HL-60/S4 (cell line): Measurements from ENCODE around the gene NUDT14.

Experiments
- in situ Hi-C: fragments of 300-500 bp; cut with MboI; formaldehyde crosslinking; loops from 2 replicates; pipeline ENCODE4 v1.14.3; 2022; ENCODE audit warnings: low sequenced_read_pairs

Gene NUDT14

DNA sequence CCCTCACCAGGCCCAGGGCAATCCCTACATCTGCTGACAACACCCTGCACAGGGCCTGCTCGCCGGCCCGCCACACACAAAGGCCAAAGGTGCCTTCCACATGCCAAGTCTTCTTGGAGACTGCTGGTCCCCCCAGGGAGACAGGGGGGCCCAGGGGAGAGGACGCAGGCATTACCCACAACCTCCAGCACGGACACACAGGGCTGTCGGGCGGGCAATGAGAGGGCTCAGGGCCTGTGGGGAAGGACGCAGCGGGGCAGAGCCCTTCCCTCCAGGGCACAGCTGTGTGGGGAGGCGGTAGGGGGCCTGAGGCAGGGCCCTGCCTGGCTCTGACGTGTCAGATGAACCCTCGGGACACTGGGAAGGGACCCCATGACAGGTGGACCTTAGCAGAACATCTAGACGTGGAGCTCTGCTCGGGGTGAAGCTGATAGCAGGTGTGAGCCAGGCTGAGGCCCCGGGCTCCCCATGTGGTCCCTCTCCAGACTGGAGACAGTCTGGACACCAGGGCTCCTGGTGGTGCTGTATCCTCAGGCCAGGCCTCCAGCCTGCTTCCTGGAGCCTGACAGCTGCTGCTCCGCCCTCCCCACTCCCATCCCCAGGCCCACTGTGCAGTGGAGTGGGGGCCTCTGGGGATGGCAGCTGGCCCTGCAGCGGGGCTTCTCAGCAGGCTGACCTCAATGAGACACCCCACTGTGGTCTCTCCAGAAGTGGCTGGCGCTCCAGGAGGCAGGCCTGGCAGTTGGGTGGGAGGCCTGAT, 31.6 kb upstream of the NUDT14 start:
- in situ Hi-C loops = no loop called here

- in situ Hi-C loops = no loop called here
Measured at GRCh38 chr14:105211758-105212089, 30.6 kb upstream of the NUDT14 start.

DNA sequence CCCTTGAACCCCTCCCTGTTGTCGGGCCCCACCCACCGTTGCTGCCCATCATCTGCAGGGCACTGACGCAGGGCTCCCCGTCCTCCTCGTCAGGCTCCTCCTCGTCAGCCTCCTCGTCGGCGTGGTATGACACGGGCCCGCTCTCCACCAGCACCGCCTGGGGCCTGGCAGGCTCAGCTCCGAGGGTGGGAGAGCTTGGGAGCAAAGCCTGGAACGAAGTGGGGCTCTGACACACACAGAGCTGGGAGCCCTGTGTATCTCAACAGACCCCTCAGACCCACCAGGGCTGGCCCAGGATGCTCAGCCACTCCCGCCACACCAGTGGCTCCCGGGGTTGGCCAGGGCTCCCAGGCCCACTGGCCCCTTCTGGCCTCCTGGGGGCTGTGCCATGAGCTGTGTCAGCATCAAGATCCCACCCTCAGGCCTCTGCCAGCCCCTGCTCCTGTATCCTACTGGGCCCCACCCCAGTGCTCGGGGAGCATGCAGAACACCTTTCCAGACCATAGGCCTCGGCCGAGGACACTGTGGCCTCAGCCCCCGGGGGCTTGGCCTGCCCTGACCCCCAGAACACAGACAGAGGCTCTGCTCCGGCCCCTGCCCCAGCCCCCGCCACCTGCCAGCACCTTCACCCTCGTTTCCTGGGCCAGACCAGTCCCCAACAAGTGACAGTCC, 30.1 kb upstream of the NUDT14 start:
- in situ Hi-C loops = no loop called here

GRCh38 chr14:105210266-105211025, 29.3 kb upstream of the NUDT14 start:
- in situ Hi-C loops = no loop called here

DNA sequence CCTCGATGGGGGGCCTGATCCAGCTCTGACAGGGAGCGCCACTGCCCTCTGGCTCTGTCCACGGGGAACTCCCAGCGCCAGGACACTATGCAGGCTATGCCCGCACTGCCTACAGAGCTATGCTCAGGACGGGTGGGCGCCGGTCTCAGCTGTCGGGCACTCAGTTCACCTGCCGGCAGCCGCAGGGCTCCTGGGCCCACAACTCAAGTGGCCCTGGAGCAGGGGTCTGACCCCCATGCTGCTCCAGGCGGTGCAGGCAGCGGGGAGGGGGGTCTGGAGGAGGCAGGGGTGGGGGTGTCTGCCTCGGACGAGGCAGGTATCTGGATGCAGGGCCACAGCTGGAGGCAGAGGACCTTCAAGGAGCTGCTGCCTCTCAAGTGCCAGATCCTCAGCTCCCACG, 28.5 kb upstream of the NUDT14 start:
- in situ Hi-C loops = no loop called here

GRCh38 chr14:105209091-105209490, 28.0 kb upstream of the NUDT14 start:
- in situ Hi-C loops = no loop called here

DNA sequence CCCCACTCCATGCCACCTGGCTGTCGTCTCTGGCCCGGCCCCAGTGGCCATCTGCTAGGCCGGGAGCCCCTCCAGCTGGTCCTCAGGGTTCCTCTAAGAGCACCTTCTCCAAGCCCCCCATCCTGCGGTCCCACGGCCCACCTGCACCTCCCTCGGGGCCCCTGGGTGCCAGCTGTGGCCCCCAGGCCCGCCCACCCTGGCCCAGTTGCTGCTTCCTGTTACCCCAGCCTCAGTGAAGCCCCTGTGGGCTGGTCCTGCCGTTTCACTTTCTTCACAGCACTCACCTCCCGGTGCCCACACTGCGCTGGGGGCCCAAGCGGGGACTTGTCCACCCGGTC, 27.6 kb upstream of the NUDT14 start:
- in situ Hi-C loops = no loop called here

DNA sequence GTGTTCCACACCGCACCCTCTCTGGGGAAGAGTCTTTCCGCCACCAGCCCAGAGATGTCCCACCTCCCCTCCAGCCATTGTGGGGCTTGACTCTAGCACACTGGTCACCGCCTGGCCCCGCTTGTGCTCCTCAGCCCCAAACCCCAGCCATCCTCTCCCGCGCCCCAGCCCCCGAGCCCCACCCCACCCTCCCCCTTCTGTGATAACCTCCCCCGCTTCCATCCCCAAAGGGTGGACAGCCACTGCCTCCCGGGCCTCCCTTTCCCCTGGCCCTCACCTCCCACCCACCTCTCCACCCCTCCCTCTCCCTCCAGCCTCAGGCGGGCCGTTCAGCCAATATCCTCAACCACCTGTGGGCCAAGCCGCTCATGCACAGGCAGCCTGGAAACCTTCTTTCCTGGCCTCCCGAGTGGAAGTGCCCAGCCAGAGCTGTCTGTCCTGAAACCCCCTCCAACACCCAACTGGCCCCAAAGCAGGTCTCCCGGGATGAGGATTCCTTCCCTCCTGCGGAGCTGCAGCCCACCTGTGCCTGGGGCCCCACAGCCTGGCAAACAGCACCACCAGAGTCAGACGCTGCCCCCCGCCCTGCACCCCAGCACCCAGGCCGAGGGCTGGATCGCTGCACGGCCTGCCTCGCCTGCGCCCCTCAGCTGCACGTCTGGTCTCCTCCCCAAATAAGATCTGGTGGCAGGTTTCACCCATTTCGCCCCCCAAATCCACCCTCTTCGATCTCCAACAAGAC, 27.1 kb upstream of the NUDT14 start:
- in situ Hi-C loops = no loop called here

DNA sequence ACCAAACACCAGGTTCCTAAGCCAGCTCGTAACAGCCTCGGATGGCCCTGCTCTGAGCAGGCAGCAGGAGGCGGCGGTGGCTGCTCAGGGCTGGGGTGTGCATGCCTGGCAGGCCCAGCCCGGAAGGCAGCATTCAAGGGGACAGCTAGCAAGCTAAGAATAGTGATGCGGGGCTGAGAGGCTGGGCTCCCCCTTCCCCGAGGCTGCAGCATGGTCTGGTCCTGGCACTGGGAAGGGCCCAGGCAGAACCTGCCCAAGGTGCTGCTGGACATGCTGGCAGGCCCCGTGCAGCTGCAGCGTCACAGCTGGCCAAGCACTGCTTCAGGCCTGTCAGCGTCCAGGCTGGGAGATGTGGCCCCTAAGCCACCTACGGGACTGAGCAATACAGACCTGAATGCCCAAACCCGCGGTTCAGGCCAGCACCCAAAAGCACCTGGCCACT, 26.4 kb upstream of the NUDT14 start:
- in situ Hi-C loops = no loop called here

DNA sequence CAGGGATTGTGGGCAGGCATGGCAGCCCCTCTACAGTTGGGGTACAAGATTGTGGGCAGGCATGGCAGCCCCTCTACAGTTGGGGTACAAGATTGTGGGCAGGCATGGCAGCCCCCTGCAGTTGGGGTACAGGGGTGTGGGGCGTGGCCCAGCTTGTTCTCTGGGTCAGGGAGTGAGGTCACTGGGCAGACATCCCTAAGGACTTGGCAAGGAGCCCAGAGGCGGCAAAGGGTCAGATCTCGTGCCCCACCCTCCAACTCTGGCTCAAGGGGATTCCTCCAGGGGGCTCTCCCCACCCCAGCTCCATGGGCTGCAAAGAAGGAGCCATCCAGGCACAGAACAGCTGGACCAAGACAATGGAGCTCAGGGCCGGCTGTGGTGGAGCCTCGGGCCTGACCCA, 25.8 kb upstream of the NUDT14 start:
- in situ Hi-C loops = no loop called here

- in situ Hi-C loops = no loop called here
Measured at GRCh38 chr14:105205673-105206208, 24.6 kb upstream of the NUDT14 start.

DNA sequence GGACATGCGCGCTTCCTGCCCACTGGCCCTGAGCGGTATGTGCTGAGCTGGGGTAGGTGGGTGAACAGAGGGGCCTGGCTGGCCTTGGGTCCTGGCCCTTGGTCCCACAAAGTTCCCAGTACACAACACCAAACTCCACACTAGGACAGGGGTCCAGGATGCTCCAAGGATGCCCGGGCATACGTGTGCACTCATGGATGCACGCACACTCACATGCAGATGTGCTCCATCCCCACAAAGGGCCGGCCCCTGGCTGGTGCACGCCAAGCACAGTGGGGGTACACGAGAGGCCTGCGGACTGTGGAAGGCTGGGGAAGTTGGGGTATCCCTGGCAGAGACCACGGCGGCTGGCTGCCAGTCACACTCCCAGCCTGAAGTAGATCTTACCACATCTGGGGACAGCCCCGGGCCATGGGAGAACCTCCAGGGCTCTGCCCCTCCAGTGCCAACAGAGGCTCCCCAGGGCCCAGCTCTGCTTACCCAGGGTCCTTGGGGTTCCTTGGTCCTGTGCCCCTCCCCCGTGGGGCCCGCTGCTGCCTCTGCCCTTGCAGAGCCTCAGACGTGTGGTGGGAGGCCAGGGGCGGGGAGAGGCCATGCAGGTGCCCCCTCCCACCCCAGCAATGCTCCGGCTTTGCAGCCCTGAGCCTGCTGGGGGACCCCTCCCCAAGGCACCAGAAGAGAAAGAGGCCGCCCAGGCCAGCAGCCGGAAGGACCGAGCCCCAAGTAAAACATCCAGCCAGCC, 24.0 kb upstream of the NUDT14 start:
- in situ Hi-C loops = no loop called here

DNA sequence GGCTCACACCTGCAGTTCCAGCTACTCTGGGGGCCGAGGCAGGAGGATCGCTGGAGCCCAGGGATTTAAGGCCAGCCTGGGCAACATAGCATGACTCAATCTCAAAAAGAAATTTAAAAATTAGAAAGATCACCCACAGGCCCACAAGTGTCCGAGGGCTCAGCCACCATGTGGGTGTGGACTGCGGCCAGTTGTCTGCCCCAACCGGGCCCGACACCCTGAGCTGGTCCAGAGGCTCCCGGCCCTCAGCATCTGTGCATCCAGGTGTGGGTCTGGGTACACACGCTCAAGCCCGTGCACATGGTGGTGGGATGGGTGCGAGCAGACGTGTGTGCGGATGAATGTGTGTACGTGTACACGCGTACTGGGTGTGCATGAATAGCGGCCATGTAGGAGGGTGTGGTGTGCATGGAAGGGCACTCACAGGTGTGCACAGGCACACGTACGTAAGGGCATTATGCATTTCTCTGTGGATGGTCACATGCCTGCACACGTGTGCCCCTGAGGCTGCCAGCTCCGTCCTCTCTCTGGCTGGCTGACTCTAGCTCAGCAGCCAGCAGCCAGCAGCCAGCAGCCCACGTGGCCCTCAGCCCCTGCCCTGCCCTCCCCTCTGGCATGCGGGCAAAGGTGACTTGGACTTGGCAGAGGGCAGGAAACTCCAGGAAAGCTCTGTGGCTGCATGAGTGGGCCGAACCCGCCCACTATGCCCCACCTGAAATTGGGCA, 23.3 kb upstream of the NUDT14 start:
- in situ Hi-C loops = no loop called here

GRCh38 chr14:105203701-105204100, 22.6 kb upstream of the NUDT14 start:
- in situ Hi-C loops = no loop called here

- in situ Hi-C loops = no loop called here
Measured at GRCh38 chr14:105203057-105203531, 22.0 kb upstream of the NUDT14 start.

DNA sequence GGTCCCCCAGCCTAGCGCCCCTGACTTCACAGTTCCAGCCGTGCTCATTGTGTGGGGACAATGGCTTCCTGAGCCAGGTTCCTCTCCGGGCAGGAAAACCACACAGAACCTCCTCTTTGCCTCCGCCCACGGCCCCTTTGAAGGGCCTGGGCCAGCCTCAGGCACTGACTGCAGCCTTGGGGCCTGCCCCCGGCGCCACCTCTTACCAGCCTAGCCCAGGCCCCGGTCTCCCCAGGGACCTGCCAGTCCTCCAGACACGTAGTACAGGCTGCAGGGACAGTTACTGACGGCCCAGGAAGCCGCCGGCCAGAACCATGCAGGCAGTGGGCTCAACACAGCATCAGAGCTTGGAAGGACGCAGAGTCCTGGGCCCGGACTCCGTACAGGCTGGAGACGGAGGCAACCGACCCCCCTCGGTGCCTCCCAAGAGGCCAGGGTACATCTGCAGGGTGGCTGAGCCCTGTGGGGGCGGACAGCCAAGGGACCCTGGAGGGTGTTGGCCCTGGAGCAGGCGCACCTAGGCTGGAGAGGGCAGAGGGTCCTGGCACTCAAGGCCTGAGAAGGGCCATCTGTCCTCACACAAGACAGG, 20.9 kb upstream of the NUDT14 start:
- in situ Hi-C loops = no loop called here

DNA sequence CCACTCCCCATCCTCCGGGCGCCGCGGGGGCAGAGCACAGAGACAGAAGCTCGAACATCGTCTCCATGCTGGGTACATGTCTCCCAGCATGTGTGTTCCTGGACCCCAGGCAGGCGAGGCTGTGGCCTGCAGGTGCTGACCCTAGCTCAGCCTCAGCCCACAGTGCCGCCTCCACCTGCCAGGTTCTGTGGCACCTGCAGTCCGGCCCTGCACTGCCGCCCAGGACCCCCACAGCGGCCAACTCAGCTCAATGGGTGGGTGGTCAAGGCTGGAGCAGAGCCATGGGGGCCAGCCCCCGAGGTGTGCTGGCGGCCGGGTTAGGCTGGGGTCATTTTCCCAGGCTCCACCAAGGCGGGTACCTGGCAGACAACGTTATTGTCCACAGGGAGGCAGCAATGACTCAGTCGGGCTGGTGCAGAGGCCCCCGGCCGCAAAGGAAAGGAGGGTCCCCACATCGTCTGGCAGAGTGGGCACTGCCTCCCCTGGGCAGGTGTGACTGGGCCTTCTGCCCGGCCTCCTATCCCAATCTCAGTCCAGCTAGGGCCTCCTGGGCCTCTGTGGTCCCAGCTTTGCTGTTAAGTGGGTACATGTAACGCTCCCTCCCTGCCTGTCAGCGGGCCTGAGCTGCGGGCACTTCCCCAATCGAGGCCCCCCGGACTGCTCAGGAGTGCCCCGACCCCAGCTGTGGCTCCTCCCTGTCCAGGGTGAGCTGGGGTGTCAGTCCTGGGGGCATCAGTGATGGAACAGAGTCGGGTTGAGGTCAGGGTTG, 20.2 kb upstream of the NUDT14 start:
- in situ Hi-C loops = no loop called here

DNA sequence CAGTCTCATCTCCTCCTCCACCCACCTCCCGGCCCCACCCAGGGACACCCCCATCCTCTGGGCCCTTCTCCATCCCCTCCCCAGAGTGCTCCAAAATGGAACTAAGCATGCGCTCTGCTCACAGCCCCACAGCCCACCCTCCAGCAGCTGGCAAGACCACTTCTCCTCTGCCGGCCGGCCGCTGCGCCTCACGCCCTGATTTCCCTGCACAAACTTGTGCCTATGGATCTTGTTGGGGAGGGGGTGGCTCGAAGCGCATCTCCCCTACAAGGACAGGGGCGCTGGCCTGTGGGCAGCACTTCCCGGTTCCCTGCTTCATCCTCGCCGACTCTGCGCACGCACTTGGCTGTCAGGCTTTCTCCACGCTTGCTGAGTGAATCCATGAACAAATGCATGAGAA, 19.5 kb upstream of the NUDT14 start:
- in situ Hi-C loops = no loop called here

- in situ Hi-C loops = no loop called here
Measured at GRCh38 chr14:105200074-105200473, 19.0 kb upstream of the NUDT14 start.
